Hepatocyte (in vitro differentiated cells): ENCODE measurements around the gene NSRP1. TPM values are rescaled to one million over a fixed set of nuclear protein-coding genes. Genes with fewer than 3 reads are reported as not detected.
"Not testable (repeated sequence)": the region's sequence is repeated elsewhere in the genome, so short reads cannot be mapped to it uniquely, and the experiment has no call there.

Experiments
- DNase-seq: peaks from one replicate; pipeline ENCODE4 v3.0.0-alpha.2; 2016; ENCODE audit warnings: low spot score
- H2AFZ ChIP-seq: fragments of 200-600 bp; sonication (generic); 2 replicates; pipeline ENCODE4 v1.6.0; 2016; ENCODE audit warnings: antibody characterized with exemption, mild to moderate bottlenecking
- H3K27ac ChIP-seq: fragments of 200-600 bp; sonication (generic); 2 replicates; pipeline ENCODE4 v1.5.1; 2016; ENCODE audit warnings: mild to moderate bottlenecking
- H3K27me3 ChIP-seq: fragments of 200-600 bp; sonication (generic); 2 replicates; pipeline ENCODE4 v1.6.1; 2016
- H3K36me3 ChIP-seq: fragments of 200-600 bp; sonication (generic); replicated peaks from 2 replicates; pipeline ENCODE4 v1.5.1; 2016; ENCODE audit warnings: low read depth; ENCODE audit not compliant: insufficient read depth
- H3K4me1 ChIP-seq: fragments of 200-600 bp; sonication (generic); 2 replicates; pipeline ENCODE4 v1.5.1; 2016; ENCODE audit warnings: mild to moderate bottlenecking, moderate library complexity; ENCODE audit not compliant: insufficient read depth
- H3K4me2 ChIP-seq: fragments of 200-600 bp; sonication (generic); 2 replicates; pipeline ENCODE4 v1.6.0; 2016
- H3K4me3 ChIP-seq: fragments of 200-600 bp; sonication (generic); 2 replicates; pipeline ENCODE4 v1.5.1; 2016; ENCODE audit warnings: mild to moderate bottlenecking
- H3K79me2 ChIP-seq: fragments of 200-600 bp; sonication (generic); 2 replicates; pipeline ENCODE4 v1.6.0; 2017; ENCODE audit warnings: mild to moderate bottlenecking
- H3K9me2 ChIP-seq: fragments of 200-600 bp; sonication (generic); replicated peaks from 2 replicates; pipeline ENCODE4 v1.6.0; 2017; ENCODE audit warnings: mild to moderate bottlenecking; ENCODE audit not compliant: insufficient read depth
- H3K9me3 ChIP-seq: fragments of 200-600 bp; sonication (generic); 2 replicates; pipeline ENCODE4 v1.5.1; 2016; ENCODE audit warnings: low read depth, mild to moderate bottlenecking
- H4K20me1 ChIP-seq: fragments of 200-600 bp; sonication (generic); 2 replicates; pipeline ENCODE4 v1.6.0; 2016; ENCODE audit warnings: mild to moderate bottlenecking; ENCODE audit not compliant: insufficient read depth, poor library complexity, severe bottlenecking
- CTCF ChIP-seq: fragments of 200-600 bp; sonication (generic); IDR thresholded peaks from 2 replicates; pipeline ENCODE4 v1.5.1; 2016; ENCODE audit warnings: antibody characterized with exemption, mild to moderate bottlenecking; ENCODE audit not compliant: poor library complexity
- EZH2 ChIP-seq: fragments of 200-600 bp; sonication (generic); IDR thresholded peaks from 2 replicates; pipeline ENCODE4 v1.6.1; 2016; ENCODE audit warnings: antibody characterized with exemption, mild to moderate bottlenecking, borderline replicate concordance
- EZH2phosphoT487 ChIP-seq: fragments of 200-600 bp; sonication (generic); IDR thresholded peaks from one replicate; pipeline ENCODE4 v1.6.1; 2018; ENCODE audit warnings: antibody characterized with exemption, mild to moderate bottlenecking, low read depth, moderate library complexity; ENCODE audit not compliant: unreplicated experiment, severe bottlenecking
- WGBS: methylation state at CpG from one replicate; pipeline ENCODE4 v1.1.6; 2016; ENCODE audit warnings: low lambda C conversion rate; ENCODE audit errors: missing lambda C conversion rate; 5-methylcytosine and 5-hydroxymethylcytosine counted together
- polyA plus RNA-seq: library from polyadenylated mRNA; unstranded; fragments of >200 nt; fragmentation: Nextera tagmentation; extraction: Ambion mirVana; gene quantifications from 2 replicates; pipeline ENCODE4 v1.2.1, GENCODE V29; 2016
- total RNA-seq: library from RNA; depleted of rRNA; stranded (reverse); fragments of >200 nt; gene quantifications from 2 replicates; pipeline ENCODE4 v1.2.3, GENCODE V29; 2014

The NSRP1 gene
- total and polyA plus RNA-seq, 2 experiments from 2014 or later, result 8.6 to 39.2 TPM

- Histone ChIP-seq H3K4me3 (no peak overlapping the region), H3K9me3 (no peaks in the 10 kb centered on the region), H3K79me2 (no peaks in the 10 kb centered on the region), H4K20me1 (no peaks in the 10 kb centered on the region), H2AFZ (no peak overlapping the region), H3K4me2 (no peak overlapping the region), H3K9me2 (no peaks in the 10 kb centered on the region), H3K4me1 (no peaks in the 10 kb centered on the region), H3K27ac (no peak overlapping the region), H3K36me3 (no peaks in the 10 kb centered on the region), H3K27me3 (peaks cover 3% of the 10 kb centered on the region)
- TF ChIP-seq EZH2phosphoT487 (no peak), CTCF (no peak), EZH2 (no peak)
- WGBS, result 91% methylated on average over 3 of the region's 3 CpGs
- no peak for DNase-seq
Measured at GRCh38 chr17:30196504-30196903, 79.9 kb downstream of the NSRP1 start.

GRCh38 chr17:30197416-30197815, 80.8 kb downstream of the NSRP1 start:
- Histone ChIP-seq H3K9me3 (no peaks in the 10 kb centered on the region), H3K4me2 (no peak overlapping the region)
- 80% methylated on average over 4 of the region's 4 CpGs for WGBS

GRCh38 chr17:30199600-30199999, 83.0 kb downstream of the NSRP1 start:
- DNase-seq, result no peak
- H3K27ac ChIP-seq, result no peak overlapping the region
- H2AFZ ChIP-seq, result no peak overlapping the region
- no peak overlapping the region for H3K4me3 ChIP-seq
- no peak for TF ChIP-seq CTCF
- no peak for TF ChIP-seq EZH2
- TF ChIP-seq EZH2phosphoT487, result no peak
- H3K36me3 ChIP-seq, result no peaks in the 10 kb centered on the region
- WGBS, result 89% methylated on average over 5 of the region's 5 CpGs
- H3K27me3 ChIP-seq, result no peaks in the 10 kb centered on the region
- H3K4me2 ChIP-seq, result no peak overlapping the region
- H3K9me3 ChIP-seq, result no peaks in the 10 kb centered on the region
- H3K4me1 ChIP-seq, result no peaks in the 10 kb centered on the region
- no peaks in the 10 kb centered on the region for H3K9me2 ChIP-seq
- no peaks in the 10 kb centered on the region for H4K20me1 ChIP-seq
- H3K79me2 ChIP-seq, result no peaks in the 10 kb centered on the region

More at GRCh38 chr17:30197416-30197815, 80.8 kb downstream of the NSRP1 start:
- no peaks in the 10 kb centered on the region for H4K20me1 ChIP-seq
- H3K27me3 ChIP-seq, result peaks cover 3% of the 10 kb centered on the region
- no peak overlapping the region for H3K27ac ChIP-seq
- H3K4me3 ChIP-seq, result no peak overlapping the region
- H2AFZ ChIP-seq, result no peak overlapping the region
- no peak for DNase-seq
- TF ChIP-seq EZH2, result no peak
- no peak for TF ChIP-seq EZH2phosphoT487
- no peaks in the 10 kb centered on the region for H3K9me2 ChIP-seq
- H3K79me2 ChIP-seq, result no peaks in the 10 kb centered on the region
- no peaks in the 10 kb centered on the region for H3K36me3 ChIP-seq
- no peaks in the 10 kb centered on the region for H3K4me1 ChIP-seq

- TF ChIP-seq EZH2phosphoT487 (no peak), CTCF (no peak), EZH2 (no peak)
- H3K4me3 ChIP-seq, result no peak overlapping the region
- H3K79me2 ChIP-seq, result no peaks in the 10 kb centered on the region
- no peak overlapping the region for H3K4me2 ChIP-seq
- no peaks in the 10 kb centered on the region for H3K9me3 ChIP-seq
- no peak for DNase-seq
- 86% methylated on average over 10 of the region's 10 CpGs for WGBS
- H3K9me2 ChIP-seq, result no peaks in the 10 kb centered on the region
- H3K27ac ChIP-seq, result no peak overlapping the region
- no peaks in the 10 kb centered on the region for H3K36me3 ChIP-seq
- H4K20me1 ChIP-seq, result no peaks in the 10 kb centered on the region
- no peaks in the 10 kb centered on the region for H3K4me1 ChIP-seq
- no peaks in the 10 kb centered on the region for H3K27me3 ChIP-seq
- no peak overlapping the region for H2AFZ ChIP-seq
Measured at GRCh38 chr17:30200106-30200505, 83.5 kb downstream of the NSRP1 start.

GRCh38 chr17:30200656-30201055, 84.0 kb downstream of the NSRP1 start:
- WGBS, result 84% methylated on average over 9 of the region's 9 CpGs
- not testable (repeated sequence) for H2AFZ ChIP-seq, H3K27ac ChIP-seq, H3K9me2 ChIP-seq, H3K9me3 ChIP-seq, H3K27me3 ChIP-seq, H3K36me3 ChIP-seq, H3K4me1 ChIP-seq, H3K79me2 ChIP-seq, H4K20me1 ChIP-seq, H3K4me2 ChIP-seq, DNase-seq, H3K4me3 ChIP-seq
